Loucy (cell line): ENCODE data around the gene C1orf167.

Experiments
- EZH2phosphoT487 ChIP-seq: fragments of 200-600 bp; IDR thresholded peaks from 2 replicates; pipeline ENCODE4 v1.6.1; 2018; ENCODE audit warnings: antibody characterized with exemption, mild to moderate bottlenecking, moderate library complexity, borderline replicate concordance
- TF ChIP-seq, protein P1 (sequence below): fragments of 200-600 bp; sonication (generic); conservative IDR thresholded peaks from 2 replicates; pipeline ENCODE4 v1.5.1; 2014; ENCODE audit warnings: mild to moderate bottlenecking, antibody characterized with exemption, low read length

DNA sequence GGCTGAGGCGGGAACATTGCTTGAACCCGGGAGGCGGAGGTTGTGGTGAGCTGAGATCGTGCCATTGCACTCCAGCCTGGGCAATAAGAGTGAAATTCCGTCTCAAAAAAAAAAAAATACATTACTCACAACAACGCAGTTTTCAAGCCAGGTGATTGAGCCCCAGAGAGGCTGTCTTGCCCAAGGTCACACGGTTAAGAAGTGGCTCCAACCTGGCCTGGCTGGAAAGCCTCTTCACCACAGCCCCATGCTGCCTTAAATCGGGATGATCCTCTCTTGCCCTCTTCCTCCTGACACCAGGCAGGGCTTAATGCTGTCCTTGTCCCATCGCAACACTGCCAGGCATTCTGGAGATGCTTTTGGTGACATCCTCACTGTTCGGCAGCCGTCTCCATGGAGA, 48.9 kb upstream of the C1orf167 start:
- TF ChIP-seq, protein P1, sequence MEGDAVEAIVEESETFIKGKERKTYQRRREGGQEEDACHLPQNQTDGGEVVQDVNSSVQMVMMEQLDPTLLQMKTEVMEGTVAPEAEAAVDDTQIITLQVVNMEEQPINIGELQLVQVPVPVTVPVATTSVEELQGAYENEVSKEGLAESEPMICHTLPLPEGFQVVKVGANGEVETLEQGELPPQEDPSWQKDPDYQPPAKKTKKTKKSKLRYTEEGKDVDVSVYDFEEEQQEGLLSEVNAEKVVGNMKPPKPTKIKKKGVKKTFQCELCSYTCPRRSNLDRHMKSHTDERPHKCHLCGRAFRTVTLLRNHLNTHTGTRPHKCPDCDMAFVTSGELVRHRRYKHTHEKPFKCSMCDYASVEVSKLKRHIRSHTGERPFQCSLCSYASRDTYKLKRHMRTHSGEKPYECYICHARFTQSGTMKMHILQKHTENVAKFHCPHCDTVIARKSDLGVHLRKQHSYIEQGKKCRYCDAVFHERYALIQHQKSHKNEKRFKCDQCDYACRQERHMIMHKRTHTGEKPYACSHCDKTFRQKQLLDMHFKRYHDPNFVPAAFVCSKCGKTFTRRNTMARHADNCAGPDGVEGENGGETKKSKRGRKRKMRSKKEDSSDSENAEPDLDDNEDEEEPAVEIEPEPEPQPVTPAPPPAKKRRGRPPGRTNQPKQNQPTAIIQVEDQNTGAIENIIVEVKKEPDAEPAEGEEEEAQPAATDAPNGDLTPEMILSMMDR: no peak
- TF ChIP-seq EZH2phosphoT487: no peak
